Measurements from ENCODE around the gene FTO.

- TF ChIP-seq CTCF (IDR thresholded peaks at IDR 0.05) (no peak), POLR2A (IDR thresholded peaks at IDR 0.05) (no peak)
These were observed 470.8 kb downstream of the FTO start for GRCh38 chr16:54174750-54175149.

Data from thyroid gland (tissue), 4 donors.